Measurements from ENCODE around the gene ABHD8.

- TF ChIP-seq CTCF (IDR thresholded peaks at IDR 0.05; ENCODE audit: low read length), result no peak
- no peak for TF ChIP-seq EZH2 (optimal IDR thresholded peaks at IDR 0.05; ENCODE audit: low read depth, low read length)
- no peak for TF ChIP-seq EZH2phosphoT487 (IDR thresholded peaks at IDR 0.05; ENCODE audit: low read length)
These were observed 47.1 kb downstream of the ABHD8 start for GRCh38 chr19:17256130-17256529.
